Measurements from ENCODE around the gene FTSJ1.

GRCh38 chrX:48470110-48470832 lies 5.7 kb upstream of the FTSJ1 start, which contains the start of gene SLC38A5:
- TF ChIP-seq CTCF (IDR thresholded peaks at IDR 0.05) (no peak), POLR2A (IDR thresholded peaks at IDR 0.05) (no peak)
